Large intestine (tissue), 1 donor: ENCODE results near the gene AKNA. TPM values are rescaled to one million over a fixed set of nuclear protein-coding genes. Genes with fewer than 3 reads are reported as not detected.

ENCODE experiments used
- polyA plus RNA-seq: library from polyadenylated mRNA; unstranded; fragments of 120-200 nt; gene quantifications from one replicate; pipeline ENCODE4 v1.2.1, GENCODE V29; 2013

The AKNA gene
- polyA plus RNA-seq, 1 donor: 12.0 TPM

Other genes with a start within 250 kb of the AKNA start
- 117 TPM for gene COL27A1, start 232.4 kb downstream of the AKNA start, polyA plus RNA-seq
- 0.09 TPM for gene ORM1, start 64.9 kb downstream of the AKNA start, polyA plus RNA-seq
- gene ORM2, start 58.1 kb downstream of the AKNA start, polyA plus RNA-seq: not detected
- gene WHRN, start 117.5 kb upstream of the AKNA start, polyA plus RNA-seq: 10.2 TPM
- gene ATP6V1G1, start 199.8 kb upstream of the AKNA start, polyA plus RNA-seq: 148 TPM
- gene TMEM268, start 223.3 kb upstream of the AKNA start, polyA plus RNA-seq: 6.5 TPM